ENCODE results near the gene SFT2D1. TPM values are rescaled to one million over a fixed set of nuclear protein-coding genes. Genes with fewer than 3 reads are reported as not detected.

Gene SFT2D1
- total RNA-seq, 6 experiments from 2014 or later, result 44.8 to 56.5 (median 47.3) TPM

- Mint-ChIP-seq H3K4me3 (no peak overlapping the region), H3K9me3 (no peaks in the 10 kb centered on the region), H3K27me3 (ENCODE audit: insufficient read depth) (no peaks in the 10 kb centered on the region; the same call in none of the 2 replicates), H3K27ac (no peak overlapping the region), H3K36me3 (ENCODE audit: low read depth) (peaks cover 15% of the 10 kb centered on the region), H3K4me1 (ENCODE audit: low read depth) (no peaks in the 10 kb centered on the region)
- DNase-seq, result no peak
- no peak for TF ChIP-seq CTCF (IDR thresholded peaks at IDR 0.05)
These were observed 24.1 kb downstream of the SFT2D1 start for GRCh38 chr6:166318227-166318626.

GRCh38 chr6:166317261-166318212, 24.8 kb downstream of the SFT2D1 start:
- Mint-ChIP-seq H3K4me3 (no peak overlapping the region), H3K4me1 (ENCODE audit: low read depth) (no peaks in the 10 kb centered on the region), H3K9me3 (no peaks in the 10 kb centered on the region), H3K27me3 (ENCODE audit: insufficient read depth) (no peaks in the 10 kb centered on the region; the same call in none of the 2 replicates), H3K36me3 (ENCODE audit: low read depth) (peaks cover 12% of the 10 kb centered on the region), H3K27ac (no peak overlapping the region)
- TF ChIP-seq CTCF (IDR thresholded peaks at IDR 0.05), result no peak
- DNase-seq, result no peak

- no peaks in the 10 kb centered on the region for H3K9me3 Mint-ChIP-seq
- H3K27ac Mint-ChIP-seq, result no peak overlapping the region
- H3K36me3 Mint-ChIP-seq (ENCODE audit: low read depth), result peaks cover 12% of the 10 kb centered on the region
- H3K27me3 Mint-ChIP-seq (ENCODE audit: insufficient read depth), result peaks cover 3% of the 10 kb centered on the region
- TF ChIP-seq CTCF (IDR thresholded peaks at IDR 0.05), result no peak
- H3K4me3 Mint-ChIP-seq, result no peak overlapping the region
- no peaks in the 10 kb centered on the region for H3K4me1 Mint-ChIP-seq (ENCODE audit: low read depth)
- DNase-seq, result no peak
These were observed 26.9 kb downstream of the SFT2D1 start for GRCh38 chr6:166315436-166315835.

- DNase-seq, result no peak
- Mint-ChIP-seq H3K9me3 (no peaks in the 10 kb centered on the region), H3K4me3 (no peak overlapping the region), H3K36me3 (ENCODE audit: low read depth) (peaks cover 12% of the 10 kb centered on the region), H3K27ac (no peak overlapping the region), H3K4me1 (ENCODE audit: low read depth) (no peaks in the 10 kb centered on the region), H3K27me3 (ENCODE audit: insufficient read depth) (peaks cover 6% of the 10 kb centered on the region)
- TF ChIP-seq CTCF (IDR thresholded peaks at IDR 0.05), result no peak
These were observed 27.9 kb downstream of the SFT2D1 start for GRCh38 chr6:166314454-166314853.

- TF ChIP-seq CTCF (IDR thresholded peaks at IDR 0.05), result peak; percentile 79
- peaks cover 14% of the 10 kb centered on the region for H3K27me3 Mint-ChIP-seq (ENCODE audit: insufficient read depth)
- no peaks in the 10 kb centered on the region for H3K9me3 Mint-ChIP-seq
- no peaks in the 10 kb centered on the region for H3K4me1 Mint-ChIP-seq (ENCODE audit: low read depth)
- no peak overlapping the region for H3K27ac Mint-ChIP-seq
- peak; percentile 13 for DNase-seq
- no peak overlapping the region for H3K4me3 Mint-ChIP-seq
- H3K36me3 Mint-ChIP-seq (ENCODE audit: low read depth), result peaks cover 4% of the 10 kb centered on the region
These were observed 28.9 kb downstream of the SFT2D1 start for GRCh38 chr6:166313255-166314070.
